ENCODE data around the gene GPR101. TPM values are rescaled to one million over a fixed set of nuclear protein-coding genes. Genes with fewer than 3 reads are reported as not detected.

GPR101 gene, protein sequence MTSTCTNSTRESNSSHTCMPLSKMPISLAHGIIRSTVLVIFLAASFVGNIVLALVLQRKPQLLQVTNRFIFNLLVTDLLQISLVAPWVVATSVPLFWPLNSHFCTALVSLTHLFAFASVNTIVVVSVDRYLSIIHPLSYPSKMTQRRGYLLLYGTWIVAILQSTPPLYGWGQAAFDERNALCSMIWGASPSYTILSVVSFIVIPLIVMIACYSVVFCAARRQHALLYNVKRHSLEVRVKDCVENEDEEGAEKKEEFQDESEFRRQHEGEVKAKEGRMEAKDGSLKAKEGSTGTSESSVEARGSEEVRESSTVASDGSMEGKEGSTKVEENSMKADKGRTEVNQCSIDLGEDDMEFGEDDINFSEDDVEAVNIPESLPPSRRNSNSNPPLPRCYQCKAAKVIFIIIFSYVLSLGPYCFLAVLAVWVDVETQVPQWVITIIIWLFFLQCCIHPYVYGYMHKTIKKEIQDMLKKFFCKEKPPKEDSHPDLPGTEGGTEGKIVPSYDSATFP
- not detected for total RNA-seq
- long read RNA-seq, result 0 reads

DNA sequence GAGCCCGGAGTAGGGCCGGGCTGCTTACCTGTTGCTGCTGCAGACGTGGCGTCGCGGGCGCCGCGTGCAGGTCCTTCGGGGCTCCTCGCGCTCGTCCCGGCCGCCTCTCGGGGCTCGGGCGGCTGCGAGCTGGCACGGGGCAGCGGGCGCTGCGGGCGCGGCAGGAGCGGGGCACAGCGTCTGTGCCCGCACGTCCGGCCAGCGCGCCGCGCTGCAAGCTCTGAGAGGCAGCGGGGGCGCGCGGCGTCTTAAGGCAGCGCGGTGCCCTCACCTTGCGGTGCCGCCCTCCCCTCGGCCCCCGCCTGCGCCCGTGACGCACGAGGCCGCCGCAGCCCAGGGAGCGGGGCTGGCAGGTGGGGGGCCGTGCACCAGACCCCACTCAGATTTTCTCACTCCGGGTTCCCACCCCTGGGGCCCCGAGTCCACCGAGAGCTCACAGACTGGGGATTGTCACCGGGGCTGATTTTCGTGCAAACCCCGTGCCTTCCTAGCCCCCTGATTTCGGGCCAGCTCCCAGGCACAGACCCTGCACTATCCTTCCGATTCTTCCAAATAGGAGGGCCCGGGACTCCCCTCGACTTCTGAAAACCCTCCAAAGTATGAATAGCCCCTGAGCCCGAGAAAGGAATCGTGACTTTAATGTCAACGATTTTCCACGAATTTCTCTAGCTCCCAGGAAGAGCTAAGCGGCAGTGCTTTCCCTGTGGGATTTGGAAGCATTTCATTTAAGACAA lies at the start of gene GPR101:
GPR101 (minus strand) TSS at position 222 of the 734 bp plus-strand sequence. CDS start 2,321 bp downstream, outside the sequence.
- DNase-seq (no peak), ATAC-seq (ENCODE audit: poor library complexity) (no peak)
- intact Hi-C loops (cut with DNase I), result no loop called here

DNA sequence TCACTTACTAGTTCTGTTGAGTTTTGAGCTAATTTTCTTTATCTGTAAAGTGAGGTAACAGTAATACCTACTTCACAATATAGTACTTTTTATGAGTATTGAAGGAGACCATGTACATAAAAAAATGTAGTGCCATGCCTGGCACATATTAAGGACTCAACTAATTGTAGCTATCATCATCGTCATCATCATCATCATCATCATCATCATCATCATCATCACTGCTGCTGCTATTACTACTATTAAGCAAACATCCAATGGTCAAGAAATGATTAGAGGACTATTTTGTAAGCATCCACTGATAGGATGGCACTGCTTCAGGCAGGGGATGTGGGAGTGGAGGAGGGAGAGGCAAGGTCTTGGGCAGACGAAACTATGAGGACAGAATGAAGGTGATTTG lies 47.4 kb upstream of the GPR101 start:
- DNase-seq (no peak), ATAC-seq (ENCODE audit: poor library complexity) (no peak)
- intact Hi-C loops (cut with DNase I), result no loop called here

DNA sequence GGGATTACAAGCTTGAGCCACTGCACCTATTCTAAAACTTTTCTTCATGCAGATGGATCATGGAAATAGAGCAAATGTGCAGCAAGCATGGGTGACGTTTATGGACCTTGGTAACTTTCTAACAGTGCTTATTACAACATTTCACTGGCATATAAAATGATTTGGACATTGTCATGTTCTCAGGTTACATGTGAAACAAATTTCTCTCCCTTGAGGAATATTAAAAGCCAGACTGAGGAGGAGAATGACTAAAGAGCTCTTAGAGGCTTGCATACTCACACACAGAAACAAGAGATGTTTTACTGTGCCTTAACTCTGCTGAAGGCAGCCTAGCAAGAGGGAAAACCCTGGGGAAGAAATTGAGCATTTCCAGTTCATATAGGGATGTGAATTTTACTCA lies 38.6 kb upstream of the GPR101 start:
- no peak for DNase-seq
- no peak for ATAC-seq (ENCODE audit: poor library complexity)
- intact Hi-C loops (cut with DNase I), result no loop called here

DNA sequence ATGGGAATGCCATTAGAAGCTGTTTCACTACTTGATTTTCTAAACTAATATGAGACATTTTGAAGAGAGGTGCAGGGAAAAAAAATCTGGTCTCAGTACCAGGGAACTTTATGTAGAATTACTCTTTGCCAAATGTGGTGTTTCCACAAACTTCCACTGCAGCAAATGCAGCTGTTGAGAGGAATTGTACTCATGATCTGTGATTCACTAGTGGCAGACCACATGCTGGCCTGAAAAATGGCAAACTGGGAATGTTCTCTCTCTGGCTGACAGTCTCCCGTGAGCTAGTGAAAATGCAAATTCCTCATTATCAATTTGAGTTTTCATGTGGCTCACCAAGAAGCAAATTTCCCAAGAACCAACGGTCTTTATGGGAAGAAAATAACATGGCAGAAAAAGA lies 37.8 kb upstream of the GPR101 start:
- ATAC-seq (ENCODE audit: poor library complexity), result no peak
- DNase-seq, result no peak
- intact Hi-C loops (cut with DNase I), result no loop called here

DNA sequence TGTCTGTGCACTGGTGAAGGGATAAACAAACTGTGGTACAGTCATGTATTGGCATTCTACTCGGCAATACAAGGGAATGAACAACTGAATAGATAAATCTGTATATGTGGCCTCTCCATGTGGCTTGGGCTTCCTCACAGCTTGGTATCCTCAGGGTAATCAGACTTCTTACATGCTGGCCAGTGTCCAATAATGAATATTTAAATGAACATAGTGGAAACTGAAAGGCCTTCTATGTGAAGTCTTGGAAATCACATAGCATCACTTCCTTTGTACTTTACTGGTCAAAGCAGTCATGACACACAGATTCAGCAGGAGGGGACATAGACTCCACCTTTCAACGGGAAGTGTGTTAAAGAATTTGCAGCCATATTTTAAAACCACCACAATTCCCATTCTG lies 33.4 kb upstream of the GPR101 start:
- DNase-seq, result no peak
- ATAC-seq (ENCODE audit: poor library complexity), result no peak
- intact Hi-C loops (cut with DNase I), result no loop called here

DNA sequence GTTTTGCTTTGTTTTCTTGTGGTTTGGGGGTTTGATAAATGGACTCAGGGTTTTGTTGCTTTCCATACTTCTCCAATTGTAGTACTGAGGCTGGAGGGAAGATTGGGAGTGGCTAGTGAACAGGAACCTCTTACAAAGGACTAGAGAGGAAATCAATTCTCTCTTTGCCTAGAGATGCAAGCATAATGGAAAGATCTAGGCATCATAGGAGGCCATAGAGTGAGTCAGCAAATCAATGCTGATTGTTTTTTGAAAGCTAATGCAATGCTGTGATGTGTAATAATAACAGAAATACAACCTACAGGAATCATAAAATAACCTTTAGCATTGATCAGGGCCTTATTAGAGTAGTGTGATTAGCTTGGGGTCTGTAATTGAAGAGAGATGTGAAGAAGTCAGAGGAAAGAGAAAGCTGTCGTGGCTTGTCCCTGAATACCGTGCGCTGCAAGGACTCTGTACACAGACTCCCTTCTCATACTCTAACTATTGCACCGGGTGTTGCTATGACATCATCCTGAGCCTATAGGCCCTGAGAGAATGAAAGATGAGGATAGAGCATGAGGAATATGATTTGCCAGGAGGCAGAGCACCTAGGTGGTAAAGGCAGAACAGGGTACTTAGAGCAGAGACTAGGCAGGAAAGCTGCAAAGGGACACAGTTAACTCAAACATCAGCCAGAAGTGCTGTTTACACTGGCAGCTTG lies 29.3 kb upstream of the GPR101 start:
- no peak for ATAC-seq (ENCODE audit: poor library complexity)
- intact Hi-C loops (cut with DNase I), result no loop called here
- DNase-seq, result no peak

DNA sequence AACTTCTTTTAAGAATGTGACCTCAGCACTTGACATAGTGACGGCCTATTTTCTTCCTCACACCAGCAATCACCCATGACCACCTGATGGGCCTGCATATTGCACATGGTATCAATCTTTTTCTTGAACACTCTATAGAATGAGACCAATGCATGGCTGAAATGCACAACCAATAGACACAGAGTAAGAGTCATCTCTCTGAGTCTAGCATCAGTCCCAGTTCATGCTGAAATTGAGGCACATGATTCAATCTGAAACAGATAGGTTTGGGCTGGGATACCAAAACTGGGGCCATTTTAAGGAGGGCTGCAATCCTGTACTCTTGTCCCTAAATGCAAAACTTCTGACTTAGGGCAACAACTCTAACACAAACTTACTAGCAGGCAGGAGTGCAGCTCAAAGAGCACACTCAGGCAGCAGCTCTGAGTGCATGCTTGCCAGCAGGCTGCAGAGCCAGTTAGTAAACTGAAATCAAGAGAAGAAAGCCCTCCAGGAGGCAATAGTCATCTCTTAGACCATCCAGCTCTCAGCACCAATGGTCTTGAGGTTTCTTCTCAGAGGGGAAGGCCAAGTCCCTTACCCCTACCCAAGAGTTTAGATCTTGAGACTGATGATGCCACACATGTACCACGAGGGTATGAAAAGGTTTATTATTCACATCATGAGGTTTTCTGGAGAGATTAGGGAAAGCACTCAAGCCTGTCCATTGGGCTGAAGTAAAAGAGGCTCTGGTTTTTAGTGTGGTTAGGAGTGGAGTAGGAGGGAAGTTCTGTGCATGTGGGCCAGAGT lies 24.7 kb upstream of the GPR101 start:
- ATAC-seq (ENCODE audit: poor library complexity) (no peak), DNase-seq (no peak)
- intact Hi-C loops (cut with DNase I), result loop anchor here (10.0 kb wide), 1 partner anchor 104 kb away; no protein-coding TSS in a partner anchor

DNA sequence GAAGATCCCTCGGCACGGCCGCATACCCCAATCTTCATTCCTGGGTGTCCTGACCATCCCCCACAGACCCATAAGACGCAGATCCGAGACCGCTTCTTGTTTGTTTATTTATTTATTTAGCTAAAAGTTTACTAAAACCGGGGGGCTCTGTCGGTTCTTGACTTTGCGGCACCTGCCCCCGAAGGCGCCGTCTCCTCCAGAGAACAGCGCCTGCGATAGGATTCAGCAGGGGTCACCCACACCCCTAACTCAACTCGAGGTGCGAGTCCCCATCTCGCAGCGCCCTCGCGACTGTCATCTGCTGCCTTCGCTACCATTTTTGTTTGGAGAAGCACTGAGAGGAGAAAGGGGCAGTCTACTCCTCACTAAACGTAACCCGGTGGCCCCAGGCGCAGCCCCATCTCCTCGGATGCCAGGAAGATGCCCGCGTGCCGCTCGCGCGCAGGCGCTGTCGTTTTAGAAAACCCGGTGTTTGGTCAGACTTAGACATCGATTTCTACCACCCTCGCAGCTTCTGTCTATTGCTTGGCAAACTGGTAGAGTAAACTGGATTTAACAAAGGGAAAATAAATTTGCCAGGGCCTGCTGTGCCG lies 18.9 kb upstream of the GPR101 start:
- no peak for ATAC-seq (ENCODE audit: poor library complexity)
- DNase-seq, result no peak
- intact Hi-C loops (cut with DNase I), result loop anchor here (10.0 kb wide), 1 partner anchor 98 kb away; no protein-coding TSS in a partner anchor

DNA sequence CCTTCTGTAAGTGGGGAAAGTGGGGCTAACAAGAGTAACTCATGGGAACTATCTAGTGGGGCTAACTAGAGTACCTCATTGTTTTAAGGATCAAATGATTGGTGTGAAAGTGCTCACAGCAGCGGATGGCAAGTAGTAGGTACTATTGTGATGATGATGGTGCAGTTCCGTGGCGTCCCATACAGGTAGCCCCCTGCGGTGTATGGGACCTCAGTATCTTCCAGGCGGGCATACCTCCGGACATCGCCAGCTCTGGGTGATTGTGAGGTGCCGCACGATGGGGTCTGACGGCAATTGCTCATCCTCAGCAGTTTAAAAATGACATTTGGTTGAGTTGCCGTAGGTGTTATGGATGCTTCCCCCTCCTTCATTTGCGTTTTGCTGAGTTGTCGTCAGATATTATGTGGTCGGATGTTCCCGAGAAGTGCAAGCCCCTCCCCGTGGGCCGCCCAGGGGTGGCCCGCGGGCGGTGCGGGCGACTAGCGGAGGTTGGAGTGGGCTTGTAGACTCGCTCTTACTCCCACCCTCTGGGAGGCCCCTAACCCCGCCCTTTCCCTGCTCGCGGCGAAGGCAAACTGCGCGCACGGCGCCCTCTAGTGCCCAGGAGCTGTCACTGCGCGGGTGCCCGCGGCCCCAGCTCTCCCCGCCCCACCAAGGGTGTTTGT lies 18.3 kb upstream of the GPR101 start:
- ATAC-seq (ENCODE audit: poor library complexity) (peak; percentile 90), DNase-seq (peak; percentile 71)
- intact Hi-C loops (cut with DNase I), result loop anchor here (10.0 kb wide), 1 partner anchor 97 kb away; no protein-coding TSS in a partner anchor

DNA sequence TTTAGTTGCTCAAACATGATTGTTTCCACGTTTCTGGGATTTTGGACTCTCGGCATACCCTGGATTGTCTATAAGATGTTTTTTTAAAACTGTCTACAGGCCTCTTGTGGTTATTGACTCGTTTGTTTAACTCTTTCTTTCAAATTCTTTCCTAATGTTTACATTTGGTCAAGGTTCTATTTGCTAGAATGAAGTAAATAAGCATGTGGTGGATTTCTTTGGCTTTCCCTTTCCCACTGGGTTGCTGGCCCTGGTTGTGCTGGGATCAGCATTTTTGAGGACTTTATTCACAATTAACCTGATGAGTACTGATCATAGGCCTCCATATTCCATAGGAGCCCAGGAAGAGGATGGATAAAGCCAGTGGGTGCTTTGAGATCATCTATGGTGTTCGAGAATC lies 11.1 kb upstream of the GPR101 start:
- intact Hi-C loops (cut with DNase I), result no loop called here
- ATAC-seq (ENCODE audit: poor library complexity) (no peak), DNase-seq (no peak)

DNA sequence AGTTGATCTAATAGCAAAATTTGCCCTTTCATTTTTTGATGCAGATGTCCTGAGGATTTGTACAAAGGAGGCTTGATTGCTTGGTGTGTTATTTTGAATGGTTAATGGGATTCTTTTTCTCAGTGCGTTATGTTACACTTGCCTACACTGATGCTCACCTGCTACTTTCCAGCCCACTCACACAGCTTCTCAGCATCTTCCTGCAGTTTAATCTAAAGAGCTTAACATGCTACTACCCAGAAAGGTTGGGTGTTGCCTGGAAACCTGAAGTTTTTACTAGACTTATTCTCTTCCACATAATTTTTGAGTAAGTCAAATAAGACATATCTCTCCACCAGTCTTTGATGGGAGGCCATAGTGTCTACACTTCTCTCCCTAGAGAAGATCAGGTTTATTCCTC lies 9.9 kb upstream of the GPR101 start:
- intact Hi-C loops (cut with DNase I), result no loop called here
- DNase-seq (no peak), ATAC-seq (ENCODE audit: poor library complexity) (no peak)

DNA sequence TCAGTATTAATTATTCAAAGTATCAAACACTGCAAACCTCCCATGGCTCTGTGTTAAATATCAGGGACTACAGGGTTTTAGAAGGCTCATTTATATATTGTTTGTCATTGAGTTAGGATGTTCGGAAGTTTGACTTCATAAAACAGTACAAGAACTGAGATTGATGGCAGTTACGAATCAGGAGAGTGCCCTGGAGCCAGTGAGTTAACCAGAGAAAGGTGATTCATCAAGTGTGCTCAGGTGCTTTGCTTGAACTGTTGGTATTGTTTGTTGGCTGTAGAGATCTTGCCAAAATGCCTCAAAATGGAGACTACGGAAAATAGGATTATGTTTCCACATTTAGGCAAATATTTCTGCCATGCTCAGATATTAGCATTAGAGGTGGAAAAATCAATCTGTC lies 7.5 kb upstream of the GPR101 start:
- intact Hi-C loops (cut with DNase I), result no loop called here
- ATAC-seq (ENCODE audit: poor library complexity) (no peak), DNase-seq (no peak)

DNA sequence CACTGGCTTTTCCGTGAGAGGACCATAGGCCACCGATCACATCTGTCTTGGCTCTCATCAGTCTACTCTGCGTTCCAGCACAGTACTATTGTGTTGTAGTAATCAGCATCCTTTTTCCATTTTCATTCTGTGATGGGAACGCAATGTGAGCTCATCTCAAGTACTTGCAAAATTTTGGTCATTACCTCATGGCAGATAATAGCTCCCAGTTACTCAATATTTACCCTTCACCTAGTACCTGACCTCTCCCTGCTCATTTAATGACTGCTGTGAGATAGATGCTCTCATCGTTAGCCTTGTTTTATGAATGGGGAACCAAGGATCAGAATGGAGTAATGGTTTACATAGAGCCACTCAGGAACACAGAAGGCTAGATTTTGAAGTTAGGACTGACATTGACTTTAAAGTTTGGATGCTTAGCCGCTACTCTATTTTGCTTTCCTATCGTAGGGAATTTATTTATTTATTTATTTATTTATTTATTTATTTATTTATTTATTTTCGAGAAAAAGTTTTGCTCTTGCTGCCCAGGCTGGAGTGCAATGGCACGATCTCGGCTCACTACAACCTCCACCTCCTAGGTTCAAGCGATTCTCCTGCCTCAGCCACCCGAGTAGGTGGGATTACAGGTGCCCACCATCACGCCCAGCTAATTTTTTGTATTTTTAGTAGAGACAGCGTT lies 6.5 kb upstream of the GPR101 start:
- ATAC-seq (ENCODE audit: poor library complexity) (no peak), DNase-seq (no peak)
- intact Hi-C loops (cut with DNase I), result no loop called here

DNA sequence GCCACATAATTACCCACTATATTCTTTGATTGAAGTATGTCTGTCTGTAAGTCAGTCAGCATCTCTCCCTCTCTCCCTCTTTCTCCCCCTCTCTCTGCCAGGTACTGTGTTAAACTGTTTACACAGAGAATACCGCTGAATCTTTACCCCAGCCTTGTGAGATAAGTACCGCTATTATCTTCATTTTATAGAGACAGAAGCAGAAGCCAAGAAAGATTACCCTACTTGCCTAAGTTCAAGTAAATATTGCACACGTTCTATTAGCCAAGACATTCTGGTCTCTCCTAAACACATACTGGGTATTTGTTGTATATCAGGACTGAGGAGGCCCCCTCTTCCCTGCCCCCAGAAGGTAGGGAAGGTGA lies 695 bp upstream of the GPR101 start:
- ATAC-seq (ENCODE audit: poor library complexity), result no peak
- intact Hi-C loops (cut with DNase I), result no loop called here
- DNase-seq, result no peak

DNA sequence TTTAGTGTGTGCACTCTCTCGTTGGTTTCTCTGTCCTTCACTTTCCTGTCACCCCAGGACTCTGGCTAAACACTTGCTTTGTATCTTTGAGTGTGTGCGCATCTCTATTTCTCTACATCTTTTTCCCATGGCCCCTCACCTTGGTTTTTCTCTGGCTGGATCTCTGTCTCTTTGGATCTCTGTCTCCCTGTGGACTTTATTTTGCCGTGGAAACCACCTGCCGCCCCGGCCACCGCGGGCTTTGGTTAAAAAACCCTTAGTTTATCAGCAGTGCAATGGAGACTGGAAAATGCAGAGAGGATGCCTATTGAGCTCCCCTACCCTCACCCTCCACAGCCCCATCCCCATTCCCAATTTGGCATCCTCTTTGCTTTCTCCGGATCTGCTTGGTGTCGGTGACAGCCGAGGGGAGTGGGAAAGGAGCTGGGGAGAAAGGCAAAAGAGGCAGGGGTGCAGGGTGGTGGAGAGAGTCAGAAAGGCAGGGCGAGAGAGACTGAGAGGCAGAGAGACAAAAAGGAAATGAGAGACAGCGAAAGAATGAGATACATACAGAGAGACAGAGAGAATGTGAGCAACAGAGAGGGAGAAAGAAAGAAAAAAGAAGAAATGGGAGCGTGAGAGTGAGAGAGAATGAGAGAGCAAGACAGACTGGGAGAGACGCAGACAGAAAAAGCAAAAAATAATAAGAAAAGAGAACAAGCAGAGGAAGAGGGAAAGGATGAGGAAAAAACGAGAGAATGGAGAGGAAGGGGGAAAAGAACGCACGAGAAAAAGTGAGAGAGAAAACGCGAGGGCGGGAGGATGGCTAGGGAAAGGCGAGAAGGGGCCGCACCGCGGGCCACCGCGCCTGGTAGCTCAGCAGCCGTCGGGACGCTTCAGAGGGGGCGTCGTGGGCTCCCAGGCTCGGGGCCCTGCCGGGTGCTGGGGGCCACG lies 688 bp downstream of the GPR101 start:
- no peak for ATAC-seq (ENCODE audit: poor library complexity)
- intact Hi-C loops (cut with DNase I), result no loop called here
- no peak for DNase-seq

DNA sequence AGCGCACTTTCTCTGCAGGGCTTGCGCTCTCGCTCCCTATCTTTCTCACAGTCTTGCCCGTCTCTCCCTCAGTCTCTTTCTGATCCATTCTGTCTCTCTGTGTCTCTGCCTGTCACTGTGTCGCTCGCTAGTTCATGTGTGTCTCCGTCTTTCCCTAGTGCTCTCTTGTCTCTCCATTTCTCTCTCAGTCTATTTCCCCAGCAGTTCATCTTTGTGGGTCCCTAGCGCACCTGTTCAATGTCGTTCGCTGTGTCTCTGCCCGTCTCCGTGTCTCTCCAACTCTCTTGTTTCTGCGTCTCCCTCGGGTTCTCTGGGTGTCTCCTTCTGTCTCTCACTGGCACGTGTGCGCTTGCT lies 1.5 kb downstream of the GPR101 start:
- intact Hi-C loops (cut with DNase I), result no loop called here
- ATAC-seq (ENCODE audit: poor library complexity) (no peak), DNase-seq (no peak)

Measured in Right ventricle myocardium superior (tissue), 1 donor.